Kidney (tissue), 14 donors: Measurements from ENCODE around the gene CEP104. TPM values are rescaled to one million over a fixed set of nuclear protein-coding genes. Genes with fewer than 3 reads are reported as not detected.
A peak's percentile ranks its signal among the peaks of the same experiment; 100 is the strongest.

Experiments
- DNase-seq, 5 donors: peaks; one replicate each; pipeline ENCODE4 v3.0.0-alpha.2; 2013 to 2020
- FAIRE-seq: peaks from 2 replicates; lab custom pipeline; 2012; peaks lifted over from hg19 to GRCh38; lab: Jason Lieb, UNC
- H3K27ac ChIP-seq, 2 donors: one replicate each; pipeline ENCODE4 v1.7.0; 2013; ENCODE audit warnings: low read depth in 2 of 2, low read length in 2 of 2, inconsistent platforms in 1 of 2
- H3K27me3 ChIP-seq: one replicate; pipeline ENCODE4 v1.7.1; 2013; ENCODE audit warnings: low read length, inconsistent platforms; ENCODE audit not compliant: control insufficient read depth, insufficient read depth
- H3K36me3 ChIP-seq, 3 donors: one replicate each; pipeline versions ENCODE4 v1.7.0 to v1.7.1; 2013; ENCODE audit warnings: low read length in 3 of 3, control low read depth in 1 of 3, inconsistent platforms in 1 of 3; ENCODE audit not compliant: insufficient read depth in 3 of 3, control insufficient read depth in 2 of 3
- H3K4me1 ChIP-seq, 3 donors: one replicate each; pipeline versions ENCODE4 v1.7.0 to v1.7.1; 2013; ENCODE audit warnings: low read length in 3 of 3, inconsistent platforms in 1 of 3, low read depth in 1 of 3; ENCODE audit not compliant: control insufficient read depth in 2 of 3, insufficient read depth in 2 of 3
- H3K4me3 ChIP-seq, 3 donors: one replicate each; pipeline versions ENCODE4 v1.7.0 to v1.8.1; 2013; ENCODE audit warnings: low read length in 3 of 3, control low read depth in 1 of 3, inconsistent platforms in 1 of 3
- H3K9ac ChIP-seq, 3 donors: one replicate each; pipeline versions ENCODE4 v1.7.0 to v1.7.1; 2013; ENCODE audit warnings: low read length in 3 of 3, control low read depth in 1 of 3, inconsistent platforms in 1 of 3
- H3K9me3 ChIP-seq, 3 donors: one replicate each; pipeline versions ENCODE4 v1.7.0 to v1.7.1; 2013; ENCODE audit warnings: low read length in 3 of 3, control low read depth in 1 of 3, inconsistent platforms in 1 of 3; ENCODE audit not compliant: control insufficient read depth in 2 of 3, insufficient read depth in 1 of 3
- CTCF ChIP-seq: IDR thresholded peaks from 3 replicates; pipeline ENCODE4 v1.5.1; 2012; ENCODE audit warnings: mild to moderate bottlenecking, moderate library complexity, borderline replicate concordance; ENCODE audit not compliant: insufficient read depth; ENCODE audit errors: extremely low read depth
- intact Hi-C: fragments of 100-400 bp; cut with DNase I; formaldehyde crosslinking; loops from one replicate; pipeline ENCODE4 v1.11.1; 2022
- polyA plus RNA-seq: library from polyadenylated mRNA; stranded (reverse); fragments of 350-450 nt; fragmentation: Illumina TruSeq; extraction: RNeasy Lipid Tissue Mini Kit (QIAGEN cat#74804); gene quantifications from one replicate; pipeline ENCODE4 v1.2.3, GENCODE V29; 2014; ENCODE audit warnings: low read depth, low replicate concordance; ENCODE audit not compliant: insufficient read depth
- total RNA-seq: library from RNA; stranded (reverse); fragmentation: NEBNext Ultra II Directional; extraction: Animal tissue kit (Norgen Biotek cat#: 25700); gene quantifications from one replicate; pipeline ENCODE4 v1.2.1, GENCODE V29; 2021
- donor health status: control.
- donor health status: control.
- donor health status: control.
- donor health status: control.
- donor health status: control.
- donor health status: DM: yes; HTN: yes; CAD: no.
- donor health status: Normal renal cell carcinoma (clear cell type).

Gene CEP104
- total and polyA plus RNA-seq, 2 donors from 2014 or later: 11.1 to 51.2 TPM

DNA sequence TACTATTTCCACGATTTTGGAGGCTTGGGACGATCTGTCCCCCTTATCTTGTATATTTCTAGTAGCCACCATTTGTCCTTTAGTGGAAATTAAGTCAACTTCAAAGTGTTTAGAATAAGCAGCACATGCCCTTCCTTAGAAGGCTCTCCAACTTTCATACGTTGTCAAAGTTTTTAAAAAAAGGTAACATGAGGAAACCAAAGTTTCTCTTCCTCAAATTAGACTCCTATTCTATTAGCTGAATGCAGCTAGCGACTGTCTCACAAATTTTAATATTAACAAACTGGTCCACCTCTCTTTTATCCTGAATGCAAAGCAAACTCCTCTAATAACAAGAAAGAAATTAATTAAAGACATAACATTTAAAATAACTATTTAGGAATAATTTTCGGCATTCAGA, 36.2 kb upstream of the CEP104 start:
- TF ChIP-seq CTCF: no peak
- H3K27me3 ChIP-seq: no peaks in the 10 kb centered on the region
- H3K4me3 ChIP-seq: no peak overlapping the region
- FAIRE-seq: no peak
- intact Hi-C loops: no loop called here
- H3K27ac ChIP-seq: no peak overlapping the region
- peaks cover 0 to 4% (median 0%) of the 10 kb centered on the region in 3 donors for H3K9me3 ChIP-seq
- H3K36me3 ChIP-seq: peaks cover 0 to 21% (median 7%) of the 10 kb centered on the region in 3 donors
- no peaks in the 10 kb centered on the region for H3K4me1 ChIP-seq
- no peak overlapping the region for H3K9ac ChIP-seq
- no peak for DNase-seq

GRCh38 chr1:3892748-3893147, 35.7 kb upstream of the CEP104 start:
- intact Hi-C loops: no loop called here
- Histone ChIP-seq H3K9ac (no peak overlapping the region), H3K27me3 (no peaks in the 10 kb centered on the region), H3K36me3 (peaks cover 0 to 21% (median 9%) of the 10 kb centered on the region in 3 donors), H3K4me3 (no peak overlapping the region), H3K9me3 (peaks cover 0 to under 1% (median 0%) of the 10 kb centered on the region in 3 donors), H3K4me1 (no peaks in the 10 kb centered on the region), H3K27ac (no peak overlapping the region)
- FAIRE-seq (no peak), DNase-seq (peak in 1 of 5 donors; percentile 36)
- TF ChIP-seq CTCF: no peak

GRCh38 chr1:3891329-3891865, 34.4 kb upstream of the CEP104 start:
- Histone ChIP-seq H3K4me1 (no peaks in the 10 kb centered on the region), H3K36me3 (peaks cover 0 to 26% (median 13%) of the 10 kb centered on the region in 3 donors), H3K4me3 (no peak overlapping the region), H3K9me3 (no peaks in the 10 kb centered on the region), H3K9ac (no peak overlapping the region), H3K27me3 (no peaks in the 10 kb centered on the region), H3K27ac (no peak overlapping the region)
- no peak for TF ChIP-seq CTCF
- DNase-seq (peak in 1 of 5 donors; percentile 52), FAIRE-seq (no peak)
- intact Hi-C loops: no loop called here
